ENCODE data around the gene TK2. TPM values are rescaled to one million over a fixed set of nuclear protein-coding genes. Genes with fewer than 3 reads are reported as not detected.

The TK2 gene
- total and polyA plus RNA-seq, 9 of the 15 experiments (the other 6 are each of a cell fraction or from before 2014, with no cell fraction given): 1.1 to 10.2 (median 5.3) TPM

GRCh38 chr16:66551348-66551759 lies 1.4 kb upstream of the TK2 start (continued):
- no peak for TF ChIP-seq ZNF407 (IDR thresholded peaks at IDR 0.05; ENCODE audit: low read depth)
- no peak for TF ChIP-seq HDAC8 (tag; IDR thresholded peaks at IDR 0.05)
- peak; percentile 15 for TF ChIP-seq NUFIP1 (IDR thresholded peaks at IDR 0.05; ENCODE audit: partially characterized antibody)
- no peak for TF ChIP-seq ETV5 (CRISPR knock-in tag; IDR thresholded peaks at IDR 0.05; ENCODE audit: low read depth)
- no peak for TF ChIP-seq KLF1 (tag; IDR thresholded peaks at IDR 0.05)
- no peak for TF ChIP-seq NR2C2 (CRISPR knock-in tag; IDR thresholded peaks at IDR 0.05)
- TF ChIP-seq NR2C2 (tag; IDR thresholded peaks at IDR 0.05): peak; percentile 59; the same call in 1 of the 2 replicates
- TF ChIP-seq ZNF12 (CRISPR knock-in tag; IDR thresholded peaks at IDR 0.05): no peak
- TF ChIP-seq KDM1A (IDR thresholded peaks at IDR 0.05): no peak
